MM.1S (cell line): ENCODE measurements around the gene BACH2.

Experiments
- DNase-seq: peaks from one replicate; pipeline ENCODE4 v3.0.0-alpha.2; 2015
- H2AFZ ChIP-seq: fragments of 300-600 bp; sonication (generic); 2 replicates; pipeline ENCODE4 v1.6.0; 2016; ENCODE audit warnings: antibody characterized with exemption, low read length
- H3F3A ChIP-seq: fragments of 300-600 bp; sonication (generic); 2 replicates; pipeline ENCODE4 v1.6.1; 2016; ENCODE audit warnings: mild to moderate bottlenecking, antibody characterized with exemption, low read length, moderate library complexity, mixed read lengths; ENCODE audit not compliant: insufficient read depth
- H3K27ac ChIP-seq: fragments of 300-600 bp; sonication (generic); 2 replicates; pipeline ENCODE4 v1.5.1; 2016; ENCODE audit warnings: mild to moderate bottlenecking, low read length
- H3K27me3 ChIP-seq: fragments of 300-600 bp; sonication (generic); replicated peaks from 2 replicates; pipeline ENCODE4 v1.6.0; 2016; ENCODE audit warnings: low read length; ENCODE audit not compliant: insufficient read depth
- H3K36me3 ChIP-seq: fragments of 300-600 bp; sonication (generic); replicated peaks from 2 replicates; pipeline ENCODE4 v1.6.1; 2016; ENCODE audit warnings: mild to moderate bottlenecking, low read length, mixed read lengths; ENCODE audit not compliant: insufficient read depth
- H3K4me1 ChIP-seq: fragments of 300-600 bp; sonication (generic); 2 replicates; pipeline ENCODE4 v1.6.1; 2016; ENCODE audit warnings: low read length, mixed read lengths
- H3K4me2 ChIP-seq: fragments of 300-600 bp; sonication (generic); 2 replicates; pipeline ENCODE4 v1.6.0; 2016; ENCODE audit warnings: low read depth, low read length
- H3K4me3 ChIP-seq: fragments of 300-600 bp; sonication (generic); 2 replicates; pipeline ENCODE4 v1.5.1; 2016; ENCODE audit warnings: low read length, mixed read lengths
- H3K79me2 ChIP-seq: fragments of 300-600 bp; sonication (generic); 2 replicates; pipeline ENCODE4 v1.6.1; 2016; ENCODE audit warnings: mixed run types, low read length, mixed read lengths
- H3K9ac ChIP-seq: fragments of 300-600 bp; sonication (generic); 2 replicates; pipeline ENCODE4 v1.6.1; 2016; ENCODE audit warnings: low read length, mixed read lengths
- H3K9me2 ChIP-seq: fragments of 300-600 bp; sonication (generic); replicated peaks from 2 replicates; pipeline ENCODE4 v1.6.1; 2016; ENCODE audit warnings: mild to moderate bottlenecking, low read length, mixed read lengths; ENCODE audit not compliant: insufficient read depth
- H3K9me3 ChIP-seq: fragments of 300-600 bp; sonication (generic); replicated peaks from 2 replicates; pipeline ENCODE4 v1.6.1; 2016; ENCODE audit warnings: mild to moderate bottlenecking, low read length, mixed read lengths; ENCODE audit not compliant: insufficient read depth
- H4K20me1 ChIP-seq: fragments of 300-600 bp; sonication (generic); 2 replicates; pipeline ENCODE4 v1.6.1; 2016; ENCODE audit warnings: mild to moderate bottlenecking, low read length, moderate library complexity, mixed read lengths; ENCODE audit not compliant: insufficient read depth
- CTCF ChIP-seq: fragments of 300-600 bp; sonication (generic); IDR thresholded peaks from 2 replicates; pipeline ENCODE4 v1.5.1; 2016; ENCODE audit warnings: antibody characterized with exemption, low read length, mixed read lengths
- EZH2 ChIP-seq: fragments of 300-600 bp; sonication (generic); optimal IDR thresholded peaks from 2 replicates; pipeline ENCODE3; 2017; ENCODE audit warnings: low read depth, mild to moderate bottlenecking, antibody characterized with exemption, low read length, mixed read lengths
- EZH2phosphoT487 ChIP-seq: fragments of 300-600 bp; sonication (generic); IDR thresholded peaks from 2 replicates; pipeline ENCODE4 v1.6.1; 2018; ENCODE audit warnings: antibody characterized with exemption, low read length

BACH2 gene

GRCh38 chr6:90110971-90111370, 185.7 kb downstream of the BACH2 start:
- H3K79me2 ChIP-seq: peaks cover 5% of the 10 kb centered on the region

GRCh38 chr6:90109141-90109540, 187.5 kb downstream of the BACH2 start:
- H3K9ac ChIP-seq: no peak overlapping the region
- TF ChIP-seq EZH2phosphoT487: no peak
- TF ChIP-seq EZH2: no peak
- TF ChIP-seq CTCF: no peak
- no peaks in the 10 kb centered on the region for H3K27me3 ChIP-seq
- no peaks in the 10 kb centered on the region for H3K36me3 ChIP-seq
- H3K4me2 ChIP-seq: no peak overlapping the region; the same call in 1 of the 2 replicates
- no peak for DNase-seq
- H3K4me1 ChIP-seq: peaks cover 36% of the 10 kb centered on the region
- no peak overlapping the region for H2AFZ ChIP-seq
- no peaks in the 10 kb centered on the region for H3K9me3 ChIP-seq
- no peak overlapping the region for H3K27ac ChIP-seq
- H3K79me2 ChIP-seq: peaks cover 5% of the 10 kb centered on the region
- H3F3A ChIP-seq: 0 out of 2 replicates have a peak, but pooled peaks cover 2% of the 10 kb centered on the region
- H3K4me3 ChIP-seq: no peak overlapping the region
- H4K20me1 ChIP-seq: no peaks in the 10 kb centered on the region
- H3K9me2 ChIP-seq: no peaks in the 10 kb centered on the region

More at GRCh38 chr6:90110971-90111370, 185.7 kb downstream of the BACH2 start:
- Histone ChIP-seq H4K20me1 (no peaks in the 10 kb centered on the region), H3K4me1 (peaks cover 21% of the 10 kb centered on the region), H3F3A (no peaks in the 10 kb centered on the region), H3K9me3 (no peaks in the 10 kb centered on the region), H3K27me3 (no peaks in the 10 kb centered on the region), H3K4me3 (no peak overlapping the region), H3K9ac (no peak overlapping the region), H3K36me3 (no peaks in the 10 kb centered on the region), H3K9me2 (no peaks in the 10 kb centered on the region), H2AFZ (no peak overlapping the region), H3K27ac (no peak overlapping the region), H3K4me2 (no peak overlapping the region)
- DNase-seq: no peak
- TF ChIP-seq CTCF: no peak
- TF ChIP-seq EZH2: no peak
- no peak for TF ChIP-seq EZH2phosphoT487

- no peaks in the 10 kb centered on the region for H3K9me2 ChIP-seq
- DNase-seq: no peak
- no peak for TF ChIP-seq EZH2phosphoT487
- no peak for TF ChIP-seq CTCF
- no peak for TF ChIP-seq EZH2
- H3K27ac ChIP-seq: no peak overlapping the region
- H3K36me3 ChIP-seq: no peaks in the 10 kb centered on the region
- H3K4me2 ChIP-seq: no peak overlapping the region
- H3K79me2 ChIP-seq: no peaks in the 10 kb centered on the region
- H3K9ac ChIP-seq: no peak overlapping the region
- H3K27me3 ChIP-seq: no peaks in the 10 kb centered on the region
- peaks cover 41% of the 10 kb centered on the region for H3K4me1 ChIP-seq
- H3F3A ChIP-seq: peaks cover 14% of the 10 kb centered on the region; the same call in 1 of the 2 replicates
- H2AFZ ChIP-seq: no peak overlapping the region
- H3K4me3 ChIP-seq: no peak overlapping the region
- H3K9me3 ChIP-seq: no peaks in the 10 kb centered on the region
- H4K20me1 ChIP-seq: no peaks in the 10 kb centered on the region
Observed at GRCh38 chr6:90107771-90108282, 188.8 kb downstream of the BACH2 start.
